ENCODE measurements around the gene MRPS7. TPM values are rescaled to one million over a fixed set of nuclear protein-coding genes. Genes with fewer than 3 reads are reported as not detected.

The MRPS7 gene
- total RNA-seq, 1 experiment from 2014 or later: 93.7 TPM

DNA sequence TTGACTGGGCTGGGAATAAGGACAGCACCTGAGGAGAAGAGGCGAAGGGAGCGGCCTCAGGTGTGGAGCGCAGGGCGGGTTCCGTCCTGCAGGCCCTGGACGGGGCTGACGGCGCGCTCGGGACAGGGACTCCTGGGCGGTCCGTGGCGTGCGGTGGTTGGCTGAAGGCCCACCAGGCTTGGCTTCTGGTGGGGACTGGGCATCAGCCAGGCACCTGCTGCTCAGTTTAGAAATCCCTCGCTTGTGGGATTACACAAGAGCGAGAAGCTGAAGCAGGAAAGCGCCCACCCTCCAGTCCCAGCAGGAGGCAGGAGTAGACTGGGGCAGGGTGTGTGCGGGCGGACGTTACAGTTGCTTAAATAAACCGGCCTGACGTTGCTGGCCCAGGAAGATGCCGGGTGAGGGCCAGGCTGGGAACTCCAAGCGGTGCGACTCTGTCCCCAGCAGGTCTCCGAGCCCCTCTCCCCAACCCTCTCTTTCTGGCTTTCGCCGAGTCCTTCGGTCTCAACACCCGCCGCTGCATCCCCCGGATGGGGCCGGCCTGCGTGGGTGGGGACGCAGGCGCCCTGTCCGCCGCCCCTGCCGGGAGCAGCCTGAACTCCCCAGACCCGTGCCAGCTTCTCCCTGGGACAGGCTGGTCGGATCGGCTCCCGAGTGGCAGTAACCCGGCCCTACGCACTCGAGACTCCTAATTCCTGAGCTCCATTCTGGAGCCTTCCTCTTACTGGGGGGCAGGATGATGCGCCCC, 8.7 kb downstream of the MRPS7 start:
- Mint-ChIP-seq H3K9me3 (no peaks in the 10 kb centered on the region), H3K27ac (peak overlapping the region in 2 of 3 experiments; percentile 44 to 89; a peak in 4 of 7 replicates), H3K27me3 (ENCODE audit: low read depth) (no peaks in the 10 kb centered on the region; the same call in 1 of the 2 replicates), H3K36me3 (ENCODE audit: insufficient read depth in 1 of 3, low read depth in 3 of 3) (peaks cover 0 to 41% (median 39%) of the 10 kb centered on the region in 3 experiments; a peak in 6 of 7 replicates), H3K4me1 (peaks cover 15 to 20% of the 10 kb centered on the region in 2 experiments), H3K4me3 (peak overlapping the region; percentile 76 to 86)
- Histone ChIP-seq H2BK5ac (ENCODE audit: insufficient read length, low read length) (no peak overlapping the region), H4K20me1 (ENCODE audit: control insufficient read depth, insufficient read depth, insufficient read length) (no peaks in the 10 kb centered on the region), H3K18ac (ENCODE audit: insufficient read length, low read depth, low read length) (peak overlapping the region; percentile 1), H2AK5ac (ENCODE audit: insufficient read length, low read length) (no peak overlapping the region), H4K91ac (ENCODE audit: insufficient read length, low read depth, low read length) (no peak overlapping the region), H4K5ac (ENCODE audit: insufficient read length, low read depth, low read length) (no peak overlapping the region), H2BK120ac (ENCODE audit: low read depth, low read length, poor library complexity, severe bottlenecking) (no peak overlapping the region), H3K27ac (ENCODE audit: insufficient read length, low read depth, low read length) (no peak overlapping the region), H3K27me3 (ENCODE audit: insufficient read depth, low read length) (no peaks in the 10 kb centered on the region), H2AFZ (ENCODE audit: low read length) (no peak overlapping the region), H2BK15ac (ENCODE audit: low read depth, low read length) (no peak overlapping the region), H3K14ac (ENCODE audit: insufficient read depth, low read length) (peak overlapping the region; percentile 21; the same call in 1 of the 2 replicates), H4K8ac (replicated peaks; ENCODE audit: insufficient read length, low read depth, low read length) (no peak overlapping the region), H3K56ac (ENCODE audit: insufficient read length, low read depth, low read length) (no peak overlapping the region), H3K23ac (ENCODE audit: insufficient read length, low read depth, low read length) (no peak overlapping the region), H3K9me3 (ENCODE audit: control insufficient read depth, low read depth, low read length) (no peaks in the 10 kb centered on the region), H3K4me2 (ENCODE audit: insufficient read depth, insufficient read length, low read length) (peak overlapping the region; percentile 74), H3K79me1 (ENCODE audit: insufficient read depth, low read depth, low read length, poor library complexity, severe bottlenecking) (no peaks in the 10 kb centered on the region), H3K4ac (ENCODE audit: low read depth, low read length) (no peak overlapping the region), H3K4me1 (ENCODE audit: insufficient read depth, low read length) (0 out of 2 replicates have a peak, but pooled peaks cover 2% of the 10 kb centered on the region), H3K79me2 (ENCODE audit: insufficient read depth, low read length) (no peaks in the 10 kb centered on the region), H3K9ac (ENCODE audit: extremely low read depth, insufficient read length, low read length) (peak overlapping the region; percentile 42), H3T11ph (ENCODE audit: low read length) (no peak overlapping the region), H3K23me2 (ENCODE audit: insufficient read length, low read depth, low read length, poor library complexity, severe bottlenecking) (peaks cover 22% of the 10 kb centered on the region), H2BK12ac (ENCODE audit: insufficient read length, low read depth, low read length) (no peak overlapping the region), H2BK20ac (ENCODE audit: low read depth, low read length, poor library complexity, severe bottlenecking) (no peak overlapping the region)
- DNase-seq: peak; percentile 82
- no CpG with 5 or more reads among the region's 47 CpGs for WGBS (ENCODE audit: extremely low coverage, insufficient read length, low lambda C conversion rate)
- no peak for TF ChIP-seq CTCF (conservative IDR thresholded peaks at IDR 0.05)
